Fibroblast of skin of back (primary cell): ENCODE results near the gene BAG3. TPM values are rescaled to one million over a fixed set of nuclear protein-coding genes. Genes with fewer than 3 reads are reported as not detected.
"Not testable (repeated sequence)": the region's sequence is repeated elsewhere in the genome, so short reads cannot be mapped to it uniquely, and the experiment has no call there.

Experiments used
- DNase-seq: peaks from one replicate; pipeline ENCODE4 v3.0.0-alpha.2; 2013
- polyA plus RNA-seq, 2 experiments: library from polyadenylated mRNA; unstranded; fragments of 120-200 nt; gene quantifications; one replicate each; pipeline ENCODE4 v1.2.1, GENCODE V29; 2013; ENCODE audit not compliant: insufficient read length in 2 of 2

BAG3 gene
- 67.5 TPM for polyA plus RNA-seq (2013, experiment 1 of 2; ENCODE audit: insufficient read length)
- polyA plus RNA-seq (2013, experiment 2 of 2; ENCODE audit: insufficient read length) = 47.6 TPM

- peak; percentile 91 for DNase-seq
These were observed at the start of gene BAG3 for GRCh38 chr10:119650692-119651513. TSS of gene BAG3 (plus strand) at chr10:119651380. CDS start at chr10:119651676, 296 bp downstream.

DNA sequence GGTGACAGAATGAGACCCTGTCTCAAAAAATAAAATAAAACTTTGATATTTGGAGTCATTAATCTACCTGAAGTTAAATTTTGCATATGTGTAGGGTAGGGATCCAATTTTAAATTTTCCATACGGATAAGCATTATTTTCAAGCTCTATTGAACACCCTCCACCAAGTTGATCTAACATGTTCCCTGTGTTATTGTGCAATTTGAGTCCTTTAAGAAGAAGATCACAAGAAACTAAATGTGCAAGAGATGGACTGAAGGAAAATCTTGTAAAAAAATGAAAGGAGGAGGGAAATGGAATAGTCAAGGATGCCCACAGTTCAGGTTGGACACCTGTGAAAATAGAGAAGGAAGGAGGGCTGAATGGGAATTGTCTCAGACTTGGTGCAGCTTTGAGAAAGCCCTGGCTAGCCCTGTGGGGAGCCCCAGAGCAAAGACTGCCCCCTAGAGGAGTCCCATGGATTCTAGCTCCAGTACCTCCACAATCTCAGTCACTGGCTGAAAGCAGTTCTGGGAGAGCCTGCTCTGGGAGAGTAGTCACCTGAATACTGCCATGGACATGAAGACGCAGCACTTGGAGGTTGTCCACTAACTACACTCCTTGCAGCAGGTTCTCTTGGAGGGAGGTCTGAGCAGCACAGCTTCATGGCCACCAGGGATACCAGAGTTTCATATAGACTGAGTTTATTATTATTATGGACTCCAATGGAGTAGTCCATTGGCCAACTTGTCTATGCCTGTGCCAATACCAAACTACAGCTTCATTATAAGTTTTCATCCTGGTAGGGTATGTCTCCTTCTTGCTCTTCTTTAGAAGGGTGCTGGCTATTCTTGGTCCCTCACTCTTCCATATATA is 48.7 kb upstream of the BAG3 start:
- peak; percentile 19 for DNase-seq

DNA sequence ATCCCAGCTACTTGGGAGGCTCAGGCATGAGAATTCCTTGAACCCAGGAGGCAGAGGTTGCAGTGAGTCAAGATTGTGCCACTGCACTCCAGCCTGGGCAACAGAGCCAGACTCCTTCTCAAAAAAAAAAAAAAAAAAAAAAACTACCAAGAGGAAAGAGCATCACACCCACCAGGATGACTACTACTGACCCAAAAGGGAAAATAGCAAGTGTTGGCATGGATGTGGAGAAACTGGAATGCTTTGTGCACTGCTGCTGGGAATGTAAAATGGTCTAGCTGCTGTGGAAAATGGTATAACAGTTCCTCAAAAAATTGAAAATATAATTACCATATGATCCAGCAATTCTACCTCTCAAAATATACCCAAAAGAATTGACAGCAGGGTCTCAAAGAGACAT is 46.7 kb upstream of the BAG3 start:
- no peak for DNase-seq

DNA sequence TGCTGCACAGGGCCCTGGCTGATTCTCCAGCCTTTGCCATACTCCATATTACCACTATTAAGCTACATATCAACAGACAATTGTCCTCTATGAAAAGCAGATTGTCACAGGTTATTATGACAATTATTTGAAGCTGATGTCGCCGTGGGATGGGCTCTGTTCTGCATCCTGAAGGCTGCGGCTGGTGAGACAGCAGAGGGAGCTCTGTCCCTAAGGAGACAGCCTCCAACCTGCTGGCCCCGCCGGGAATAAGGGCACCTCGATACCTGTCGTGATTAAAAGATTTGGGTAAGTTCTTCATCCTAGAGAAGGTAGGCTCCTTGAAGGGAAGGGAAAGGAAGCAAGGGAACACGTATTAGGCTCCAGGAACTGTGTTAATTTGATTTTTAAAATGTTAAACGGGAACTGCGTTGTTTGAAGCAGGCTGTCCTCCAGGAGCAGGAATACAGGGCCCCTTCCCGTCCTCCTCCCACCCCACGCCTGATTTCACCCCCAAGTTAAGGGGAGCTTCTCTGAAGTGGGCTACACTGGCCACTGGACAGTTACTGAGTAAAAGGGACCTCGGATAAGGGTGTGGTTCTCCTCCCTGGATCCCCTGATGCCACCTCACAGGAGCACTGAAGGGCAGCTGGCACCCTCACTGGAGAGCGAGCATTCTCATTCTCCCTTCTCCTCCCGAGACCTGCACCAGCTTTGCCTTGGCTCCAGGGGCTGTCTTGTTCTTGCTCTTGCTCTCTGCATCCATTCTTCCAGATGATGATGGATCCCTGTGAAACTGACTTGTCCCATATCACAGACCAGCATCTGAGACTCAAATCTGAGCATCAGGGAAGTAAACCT is 42.6 kb upstream of the BAG3 start:
- peak; percentile 22 for DNase-seq

DNA sequence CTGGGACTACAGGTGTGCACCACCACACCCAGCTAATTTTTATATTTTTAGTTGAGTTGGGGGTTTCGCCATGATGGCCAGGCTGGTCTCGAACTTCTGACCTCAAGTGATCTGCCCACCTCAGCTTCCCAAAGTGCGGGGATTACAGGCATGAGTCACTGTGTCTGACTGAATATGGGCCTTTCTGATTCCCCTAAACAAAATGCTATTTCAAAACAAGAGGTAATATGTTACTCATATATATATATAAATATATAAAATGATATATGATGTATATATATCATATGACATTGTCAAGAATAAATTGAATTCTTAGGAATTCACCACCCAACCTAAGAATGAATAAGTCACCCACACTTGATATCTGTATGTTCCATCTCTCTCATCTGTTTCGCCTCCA is 41.7 kb upstream of the BAG3 start:
- DNase-seq = no peak

- DNase-seq = no peak
These were observed 39.7 kb upstream of the BAG3 start for GRCh38 chr10:119611433-119611832.

- no peak for DNase-seq
These were observed 37.4 kb upstream of the BAG3 start for GRCh38 chr10:119613741-119614140.

DNA sequence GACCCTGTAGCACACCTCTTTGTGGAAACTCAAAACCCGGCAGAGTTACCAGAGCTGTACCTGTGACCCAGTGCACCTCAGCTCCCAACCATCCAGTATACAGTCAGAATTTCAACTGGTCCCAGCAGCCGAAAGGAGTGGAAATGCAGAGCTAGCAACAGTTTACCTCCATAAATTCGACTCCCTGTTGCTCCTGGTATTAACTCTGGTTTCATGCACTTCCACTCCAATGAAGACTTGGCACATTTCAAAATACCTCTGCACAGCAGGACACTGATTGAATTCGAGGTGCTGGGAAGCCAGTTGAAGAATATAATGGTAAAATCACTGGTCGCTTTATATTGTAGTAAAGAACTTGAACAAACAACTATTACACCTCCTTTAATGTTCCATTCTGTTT is 36.5 kb upstream of the BAG3 start:
- DNase-seq = no peak

GRCh38 chr10:119616882-119617570 is 34.2 kb upstream of the BAG3 start:
- DNase-seq = peak; percentile 24

GRCh38 chr10:119619215-119619614 is 32.0 kb upstream of the BAG3 start:
- no peak for DNase-seq

DNA sequence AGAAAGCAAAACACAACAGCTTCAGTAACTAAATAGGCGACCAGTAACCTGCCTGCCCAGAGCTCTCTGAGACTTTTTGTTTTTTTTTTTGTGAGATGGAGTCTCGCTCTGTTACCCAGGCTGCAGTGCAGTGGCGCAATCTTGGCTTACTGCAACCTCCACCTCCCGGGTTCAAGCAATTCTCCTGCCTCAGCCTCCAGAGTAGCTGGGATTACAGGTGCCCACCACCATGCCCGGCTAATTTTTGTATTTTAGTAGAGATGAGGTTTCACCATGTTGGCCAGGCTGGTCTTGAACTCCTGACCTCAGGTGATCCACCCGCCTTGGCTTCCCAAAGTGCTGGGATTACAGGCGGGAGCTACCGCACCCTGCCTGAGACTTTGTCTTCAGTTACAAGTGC is 31.4 kb upstream of the BAG3 start:
- DNase-seq = not testable (repeated sequence)

DNA sequence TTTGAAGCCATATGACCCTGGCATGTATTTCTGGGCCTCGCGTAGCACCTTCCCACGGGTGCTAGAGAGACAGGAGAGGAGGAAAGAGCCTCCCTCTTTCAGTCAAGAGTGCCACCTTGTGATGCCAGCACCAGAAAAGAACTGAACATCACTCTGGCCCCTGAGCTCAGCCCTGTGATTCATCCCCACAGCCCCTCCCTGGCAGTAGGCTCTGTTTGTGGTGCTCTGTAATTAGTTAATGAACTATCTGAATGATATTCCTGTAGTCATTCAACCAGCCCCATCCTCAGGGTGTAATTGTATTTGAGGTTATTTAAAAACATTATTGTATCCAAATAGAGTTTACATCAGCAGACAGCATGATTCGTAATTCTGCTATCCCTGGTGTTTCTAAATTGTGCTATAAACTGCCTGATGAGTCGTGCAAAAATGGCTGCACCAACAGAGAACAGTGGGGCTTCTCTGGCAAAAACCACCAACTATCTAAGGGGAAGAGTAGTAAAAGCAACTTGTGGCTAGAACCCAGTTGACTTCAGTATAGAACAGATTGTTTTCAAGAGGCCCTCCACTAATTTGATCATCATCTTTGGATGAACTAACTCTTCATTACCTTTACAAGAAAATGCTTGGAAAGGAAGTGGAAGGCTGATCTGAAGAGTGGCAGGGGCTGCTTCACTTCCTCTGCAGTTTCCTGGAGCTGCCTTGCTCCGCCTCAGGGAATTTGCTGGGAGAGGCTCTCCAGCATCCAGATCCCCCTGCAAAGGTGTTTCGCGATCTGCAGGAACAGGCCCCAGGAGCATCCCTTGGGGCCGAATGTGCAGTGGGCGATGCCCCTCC is 30.7 kb upstream of the BAG3 start:
- DNase-seq = peak; percentile 73

- DNase-seq = no peak
These were observed 30.1 kb upstream of the BAG3 start for GRCh38 chr10:119621078-119621384.

GRCh38 chr10:119625570-119626280 is 25.5 kb upstream of the BAG3 start:
- no peak for DNase-seq

DNA sequence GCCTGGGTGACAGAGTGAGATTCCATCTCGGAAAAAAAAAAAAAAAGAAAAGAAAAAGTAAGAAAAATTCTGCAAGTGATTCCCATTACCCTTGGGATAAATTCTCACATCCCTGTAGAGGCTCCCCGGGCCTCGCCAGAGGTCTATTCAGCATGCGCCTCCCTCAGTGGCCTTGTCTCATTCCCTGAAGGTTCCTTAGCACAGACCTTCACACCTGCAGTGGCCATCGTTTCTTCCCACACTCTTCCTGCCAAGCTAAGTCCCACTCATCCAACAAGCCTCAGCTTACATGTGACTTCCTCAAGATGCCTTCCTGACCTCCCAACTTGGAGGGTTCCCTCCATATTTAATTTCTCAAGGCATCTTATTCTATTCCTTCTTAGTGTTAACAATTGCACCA is 20.9 kb upstream of the BAG3 start:
- no peak for DNase-seq

GRCh38 chr10:119633538-119634218 is 17.5 kb upstream of the BAG3 start:
- DNase-seq = no peak

- peak; percentile 16 for DNase-seq
These were observed 17.0 kb upstream of the BAG3 start for GRCh38 chr10:119634219-119634544.

GRCh38 chr10:119637631-119638030 is 13.5 kb upstream of the BAG3 start:
- no peak for DNase-seq

- no peak for DNase-seq
These were observed 12.2 kb upstream of the BAG3 start for GRCh38 chr10:119638982-119639381.

DNA sequence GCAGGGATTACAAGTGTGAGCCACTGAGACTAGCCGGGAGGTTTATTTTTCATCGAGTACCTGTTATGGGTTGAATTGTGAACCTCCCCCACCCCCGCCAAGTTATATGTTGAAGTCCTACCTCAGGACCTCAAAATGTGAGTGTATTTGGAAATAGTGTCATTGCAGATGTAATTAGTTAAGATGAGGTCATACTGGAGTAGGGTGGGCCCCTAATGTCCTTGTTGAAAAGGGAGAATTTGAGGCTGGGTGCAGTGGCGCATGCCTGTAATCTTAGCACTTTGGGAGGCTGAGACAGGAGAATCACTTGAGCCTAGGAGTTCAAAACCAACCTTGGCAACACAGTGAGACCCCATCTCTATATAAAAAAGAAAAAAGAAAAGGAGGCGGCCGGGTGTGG is 10.8 kb upstream of the BAG3 start:
- no peak for DNase-seq
